ENCODE results near the gene AIG1. TPM values are rescaled to one million over a fixed set of nuclear protein-coding genes. Genes with fewer than 3 reads are reported as not detected.

AIG1 gene
- total and polyA plus RNA-seq, 7 experiments from 2014 or later = 6.8 to 21.8 (median 10.5) TPM

GRCh38 chr6:143215771-143216170 is 155.1 kb downstream of the AIG1 start:
- Mint-ChIP-seq H3K36me3 (peaks cover 0 to 17% (median 9%) of the 10 kb centered on the region in 5 donors), H3K4me3 (no peak overlapping the region), H3K27me3 (no peaks in the 10 kb centered on the region), H3K4me1 (no peaks in the 10 kb centered on the region), H3K27ac (no peak overlapping the region), H3K9me3 (peaks cover 0 to 6% (median 0%) of the 10 kb centered on the region in 11 donors)
- no peak overlapping the region for H3K4me3 ChIP-seq (ENCODE audit: low read length)
- no peaks in the 10 kb centered on the region for H3K9me3 ChIP-seq (ENCODE audit: control insufficient read depth in 2 of 3, low read length in 3 of 3)
- no peak for DNase-seq
- H3K27me3 ChIP-seq (ENCODE audit: control insufficient read depth in 2 of 2, insufficient read depth in 2 of 2, low read length in 2 of 2) = no peaks in the 10 kb centered on the region
- no peak overlapping the region for H3K27ac ChIP-seq (ENCODE audit: low read depth, low read length)
- intact Hi-C loops (cut with micrococcal nuclease) = no loop called here
- H3K4me1 ChIP-seq (ENCODE audit: control insufficient read depth in 2 of 2, insufficient read depth in 2 of 2, low read length in 2 of 2) = no peaks in the 10 kb centered on the region
- no peak for ATAC-seq
- no peaks in the 10 kb centered on the region for H3K36me3 ChIP-seq (ENCODE audit: control insufficient read depth in 2 of 3, insufficient read depth in 3 of 3, low read length in 3 of 3)
- ChIA-PET CTCF (no interaction called here), POLR2A (no interaction called here)

DNA sequence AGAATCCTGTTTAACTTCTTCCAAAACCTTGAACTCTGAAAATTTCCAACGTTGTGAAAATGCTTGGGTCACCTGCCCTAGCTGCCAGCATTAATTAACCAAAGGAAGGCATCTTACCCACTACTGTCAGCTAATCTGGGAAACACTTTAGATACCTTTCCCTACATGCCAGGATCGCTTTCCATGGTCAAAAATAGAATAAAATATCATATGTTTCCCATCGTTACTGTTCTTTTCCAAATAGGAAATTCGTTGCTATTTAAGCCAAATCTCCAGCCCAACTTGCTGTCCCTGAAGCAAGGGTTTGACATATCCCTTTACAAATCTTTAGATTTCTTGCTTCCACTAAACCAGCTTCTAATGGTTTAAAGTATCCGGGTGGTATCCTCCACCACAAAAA is 157.5 kb downstream of the AIG1 start:
- H3K36me3 ChIP-seq (ENCODE audit: control insufficient read depth in 2 of 3, insufficient read depth in 3 of 3, low read length in 3 of 3) = no peaks in the 10 kb centered on the region
- Mint-ChIP-seq H3K4me3 (no peak overlapping the region), H3K27ac (no peak overlapping the region), H3K9me3 (peaks cover 0 to 6% (median 0%) of the 10 kb centered on the region in 11 donors), H3K4me1 (no peaks in the 10 kb centered on the region), H3K36me3 (peaks cover 0 to 17% (median 9%) of the 10 kb centered on the region in 5 donors), H3K27me3 (no peaks in the 10 kb centered on the region)
- H3K27ac ChIP-seq (ENCODE audit: low read depth, low read length) = no peak overlapping the region
- DNase-seq = no peak
- no peaks in the 10 kb centered on the region for H3K4me1 ChIP-seq (ENCODE audit: control insufficient read depth in 2 of 2, insufficient read depth in 2 of 2, low read length in 2 of 2)
- no peaks in the 10 kb centered on the region for H3K27me3 ChIP-seq (ENCODE audit: control insufficient read depth in 2 of 2, insufficient read depth in 2 of 2, low read length in 2 of 2)
- ChIA-PET POLR2A (no interaction called here), CTCF (no interaction called here)
- no peaks in the 10 kb centered on the region for H3K9me3 ChIP-seq (ENCODE audit: control insufficient read depth in 2 of 3, low read length in 3 of 3)
- ATAC-seq = no peak
- H3K4me3 ChIP-seq (ENCODE audit: low read length) = no peak overlapping the region
- intact Hi-C loops (cut with micrococcal nuclease) = no loop called here

GRCh38 chr6:143221698-143222097 is 161.0 kb downstream of the AIG1 start:
- no peaks in the 10 kb centered on the region for H3K27me3 Mint-ChIP-seq
- Histone ChIP-seq H3K4me3 (ENCODE audit: low read length) (no peak overlapping the region), H3K4me1 (ENCODE audit: control insufficient read depth in 2 of 2, insufficient read depth in 2 of 2, low read length in 2 of 2) (no peaks in the 10 kb centered on the region), H3K36me3 (ENCODE audit: control insufficient read depth in 2 of 3, insufficient read depth in 3 of 3, low read length in 3 of 3) (no peaks in the 10 kb centered on the region), H3K9me3 (ENCODE audit: control insufficient read depth in 2 of 3, low read length in 3 of 3) (no peaks in the 10 kb centered on the region), H3K27ac (ENCODE audit: low read depth, low read length) (no peak overlapping the region), H3K27me3 (ENCODE audit: control insufficient read depth in 2 of 2, insufficient read depth in 2 of 2, low read length in 2 of 2) (no peaks in the 10 kb centered on the region)
- ChIA-PET POLR2A (no interaction called here), CTCF (no interaction called here)
- intact Hi-C loops (cut with micrococcal nuclease) = no loop called here
- peaks cover 0 to 4% (median 0%) of the 10 kb centered on the region in 7 donors for H3K4me1 Mint-ChIP-seq
- no peak overlapping the region for H3K4me3 Mint-ChIP-seq
- peaks cover 0 to 24% (median 9%) of the 10 kb centered on the region in 5 donors for H3K36me3 Mint-ChIP-seq
- no peak for DNase-seq
- H3K27ac Mint-ChIP-seq = no peak overlapping the region
- ATAC-seq = no peak
- H3K9me3 Mint-ChIP-seq = peaks cover 0 to 4% (median 0%) of the 10 kb centered on the region in 11 donors

- POLR2A ChIA-PET = no interaction called here
- Mint-ChIP-seq H3K4me1 (peaks cover 0 to 4% (median 0%) of the 10 kb centered on the region in 7 donors), H3K27me3 (no peaks in the 10 kb centered on the region), H3K27ac (no peak overlapping the region), H3K4me3 (no peak overlapping the region), H3K9me3 (peaks cover 0 to 4% (median 0%) of the 10 kb centered on the region in 11 donors), H3K36me3 (peaks cover 0 to 24% (median 9%) of the 10 kb centered on the region in 5 donors)
- H3K36me3 ChIP-seq (ENCODE audit: control insufficient read depth in 2 of 3, insufficient read depth in 3 of 3, low read length in 3 of 3) = no peaks in the 10 kb centered on the region
- DNase-seq (no peak), ATAC-seq (no peak)
- H3K4me1 ChIP-seq (ENCODE audit: control insufficient read depth in 2 of 2, insufficient read depth in 2 of 2, low read length in 2 of 2) = no peaks in the 10 kb centered on the region
- H3K9me3 ChIP-seq (ENCODE audit: control insufficient read depth in 2 of 3, low read length in 3 of 3) = no peaks in the 10 kb centered on the region
- CTCF ChIA-PET = no interaction called here
- intact Hi-C loops (cut with micrococcal nuclease) = no loop called here
- no peak overlapping the region for H3K27ac ChIP-seq (ENCODE audit: low read depth, low read length)
- H3K27me3 ChIP-seq (ENCODE audit: control insufficient read depth in 2 of 2, insufficient read depth in 2 of 2, low read length in 2 of 2) = no peaks in the 10 kb centered on the region
- H3K4me3 ChIP-seq (ENCODE audit: low read length) = no peak overlapping the region
These were observed 161.6 kb downstream of the AIG1 start for GRCh38 chr6:143222310-143222709.

DNA sequence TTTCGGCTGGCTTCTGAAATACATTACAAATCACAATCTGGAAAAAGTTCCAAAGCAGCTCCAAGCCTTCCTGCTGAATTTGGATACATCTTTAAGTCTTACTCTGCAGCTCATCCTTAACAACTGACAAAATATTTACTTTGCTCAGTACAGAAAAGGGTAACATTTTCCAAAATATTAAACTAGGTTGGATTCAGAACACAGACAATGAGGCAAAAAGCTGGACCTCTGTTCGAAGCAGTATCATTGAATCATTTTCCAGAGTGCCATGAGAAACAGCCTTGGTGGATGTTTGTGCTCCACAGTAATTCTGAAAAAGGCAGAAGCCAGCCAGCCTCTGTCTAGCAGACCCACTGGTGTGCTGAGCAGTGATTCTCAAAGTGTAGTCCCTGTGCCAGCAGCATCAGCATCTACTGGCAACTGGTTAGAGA is 162.1 kb downstream of the AIG1 start:
- DNase-seq (no peak), ATAC-seq (no peak)
- POLR2A ChIA-PET = no interaction called here
- CTCF ChIA-PET = no interaction called here
- H3K4me3 ChIP-seq (ENCODE audit: low read length) = no peak overlapping the region
- no peak overlapping the region for H3K27ac ChIP-seq (ENCODE audit: low read depth, low read length)
- H3K36me3 ChIP-seq (ENCODE audit: control insufficient read depth in 2 of 3, insufficient read depth in 3 of 3, low read length in 3 of 3) = no peaks in the 10 kb centered on the region
- Mint-ChIP-seq H3K27ac (no peak overlapping the region), H3K36me3 (peaks cover 0 to 27% (median 9%) of the 10 kb centered on the region in 5 donors), H3K27me3 (no peaks in the 10 kb centered on the region), H3K4me3 (no peak overlapping the region), H3K9me3 (peaks cover 0 to 4% (median 0%) of the 10 kb centered on the region in 11 donors), H3K4me1 (peaks cover 0 to 4% (median 0%) of the 10 kb centered on the region in 7 donors)
- no peaks in the 10 kb centered on the region for H3K27me3 ChIP-seq (ENCODE audit: control insufficient read depth in 2 of 2, insufficient read depth in 2 of 2, low read length in 2 of 2)
- H3K9me3 ChIP-seq (ENCODE audit: control insufficient read depth in 2 of 3, low read length in 3 of 3) = no peaks in the 10 kb centered on the region
- H3K4me1 ChIP-seq (ENCODE audit: control insufficient read depth in 2 of 2, insufficient read depth in 2 of 2, low read length in 2 of 2) = no peaks in the 10 kb centered on the region
- intact Hi-C loops (cut with micrococcal nuclease) = no loop called here

- ChIA-PET CTCF (no interaction called here), POLR2A (no interaction called here)
- intact Hi-C loops (cut with micrococcal nuclease) = no loop called here
- no peak overlapping the region for H3K27ac Mint-ChIP-seq
- H3K9me3 ChIP-seq (ENCODE audit: control insufficient read depth in 2 of 3, low read length in 3 of 3) = no peaks in the 10 kb centered on the region
- no peaks in the 10 kb centered on the region for H3K27me3 Mint-ChIP-seq
- no peaks in the 10 kb centered on the region for H3K4me1 ChIP-seq (ENCODE audit: control insufficient read depth in 2 of 2, insufficient read depth in 2 of 2, low read length in 2 of 2)
- H3K4me3 Mint-ChIP-seq = no peak overlapping the region
- peaks cover 0 to 28% (median 1%) of the 10 kb centered on the region in 5 donors for H3K36me3 Mint-ChIP-seq
- no peaks in the 10 kb centered on the region for H3K27me3 ChIP-seq (ENCODE audit: control insufficient read depth in 2 of 2, insufficient read depth in 2 of 2, low read length in 2 of 2)
- H3K4me1 Mint-ChIP-seq = peaks cover 0 to 4% (median 0%) of the 10 kb centered on the region in 7 donors
- no peaks in the 10 kb centered on the region for H3K36me3 ChIP-seq (ENCODE audit: control insufficient read depth in 2 of 3, insufficient read depth in 3 of 3, low read length in 3 of 3)
- no peak for ATAC-seq
- H3K27ac ChIP-seq (ENCODE audit: low read depth, low read length) = no peak overlapping the region
- DNase-seq = no peak
- no peak overlapping the region for H3K4me3 ChIP-seq (ENCODE audit: low read length)
- H3K9me3 Mint-ChIP-seq = peaks cover 0 to 2% (median 0%) of the 10 kb centered on the region in 11 donors
These were observed 163.2 kb downstream of the AIG1 start for GRCh38 chr6:143223895-143224294.

DNA sequence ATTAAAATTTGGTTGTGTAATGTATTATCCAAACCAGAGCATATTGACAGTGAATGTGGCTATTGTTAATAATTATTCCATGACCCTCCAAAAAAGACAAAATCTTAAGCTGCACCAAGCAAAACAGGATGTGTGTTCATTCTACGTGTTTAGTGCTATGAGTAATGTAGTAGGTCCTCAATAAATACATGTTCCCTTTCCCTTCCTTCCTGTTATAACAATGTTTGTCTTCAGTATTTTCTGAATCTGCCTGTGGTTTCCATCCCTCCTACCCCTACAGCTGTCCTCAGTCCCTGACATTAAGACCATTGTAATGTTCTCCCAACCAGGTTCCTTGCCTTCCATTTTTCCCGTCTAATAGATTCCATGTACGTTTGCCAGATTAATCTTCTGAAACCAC is 163.8 kb downstream of the AIG1 start:
- ChIA-PET CTCF (interaction anchor here (0.6 kb wide), 1 partner anchor 755 kb away, joined by 3 read pairs; no protein-coding TSS in a partner anchor), POLR2A (no interaction called here)
- intact Hi-C loops (cut with micrococcal nuclease) = no loop called here
- Histone ChIP-seq H3K4me3 (ENCODE audit: low read length) (no peak overlapping the region), H3K36me3 (ENCODE audit: control insufficient read depth in 2 of 3, insufficient read depth in 3 of 3, low read length in 3 of 3) (no peaks in the 10 kb centered on the region), H3K27me3 (ENCODE audit: control insufficient read depth in 2 of 2, insufficient read depth in 2 of 2, low read length in 2 of 2) (no peaks in the 10 kb centered on the region), H3K27ac (ENCODE audit: low read depth, low read length) (no peak overlapping the region), H3K9me3 (ENCODE audit: control insufficient read depth in 2 of 3, low read length in 3 of 3) (no peaks in the 10 kb centered on the region), H3K4me1 (ENCODE audit: control insufficient read depth in 2 of 2, insufficient read depth in 2 of 2, low read length in 2 of 2) (no peaks in the 10 kb centered on the region)
- Mint-ChIP-seq H3K27me3 (no peaks in the 10 kb centered on the region), H3K36me3 (peaks cover 0 to 30% (median 0%) of the 10 kb centered on the region in 5 donors), H3K27ac (no peak overlapping the region), H3K4me1 (peaks cover 0 to 4% (median 0%) of the 10 kb centered on the region in 7 donors), H3K4me3 (no peak overlapping the region), H3K9me3 (peaks cover 0 to 2% (median 0%) of the 10 kb centered on the region in 11 donors)
- DNase-seq = no peak
- no peak for ATAC-seq

Data from naive thymus-derived CD4-positive, alpha-beta T cell (primary cell).